ENCODE data around the gene SEMA7A. TPM values are rescaled to one million over a fixed set of nuclear protein-coding genes. Genes with fewer than 3 reads are reported as not detected.

SEMA7A gene
- total RNA-seq, 2 donors from 2014 or later, result 11.7 to 44.9 TPM

- H3K36me3 Mint-ChIP-seq (ENCODE audit: low read depth), result peaks cover 24% of the 10 kb centered on the region
- ATAC-seq (replicated peaks), result no peak
- H3K4me1 Mint-ChIP-seq, result peaks cover 27% of the 10 kb centered on the region
- no peaks in the 10 kb centered on the region for H3K9me3 Mint-ChIP-seq
- H3K27ac Mint-ChIP-seq, result peak overlapping the region; percentile 7
- H3K4me3 Mint-ChIP-seq, result no peak overlapping the region
- H3K27me3 Mint-ChIP-seq, result no peaks in the 10 kb centered on the region
Measured at GRCh38 chr15:74406992-74407705, 26.6 kb downstream of the SEMA7A start.

DNA sequence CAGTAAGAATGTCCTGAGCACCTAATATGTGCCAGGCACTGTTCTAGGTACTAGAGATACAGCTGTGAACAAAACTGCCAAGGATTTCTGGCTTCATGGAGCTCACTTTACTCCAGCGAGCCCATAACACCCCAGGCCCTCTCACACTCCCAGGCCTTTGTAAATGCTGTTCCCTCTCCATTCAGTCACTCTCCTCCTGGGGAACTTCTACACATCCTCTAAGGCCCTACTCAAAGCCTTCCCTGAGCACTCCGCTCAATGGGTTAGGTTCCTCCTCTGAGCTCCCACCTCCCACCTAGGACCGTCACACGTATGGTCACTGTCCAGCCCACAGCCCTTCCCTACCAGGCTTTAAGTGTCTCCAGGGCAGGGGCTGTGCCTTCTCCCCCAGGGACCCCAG, 27.2 kb downstream of the SEMA7A start:
- Mint-ChIP-seq H3K27ac (peak overlapping the region; percentile 7), H3K27me3 (no peaks in the 10 kb centered on the region), H3K36me3 (ENCODE audit: low read depth) (peaks cover 17% of the 10 kb centered on the region), H3K4me3 (no peak overlapping the region), H3K4me1 (peaks cover 33% of the 10 kb centered on the region), H3K9me3 (no peaks in the 10 kb centered on the region)
- ATAC-seq (replicated peaks), result no peak

GRCh38 chr15:74405823-74406222, 27.9 kb downstream of the SEMA7A start:
- H3K27me3 Mint-ChIP-seq, result no peaks in the 10 kb centered on the region
- H3K9me3 Mint-ChIP-seq, result no peaks in the 10 kb centered on the region
- no peak overlapping the region for H3K27ac Mint-ChIP-seq
- peaks cover 37% of the 10 kb centered on the region for H3K4me1 Mint-ChIP-seq
- peaks cover 10% of the 10 kb centered on the region for H3K36me3 Mint-ChIP-seq (ENCODE audit: low read depth)
- no peak overlapping the region for H3K4me3 Mint-ChIP-seq
- ATAC-seq (replicated peaks), result no peak

DNA sequence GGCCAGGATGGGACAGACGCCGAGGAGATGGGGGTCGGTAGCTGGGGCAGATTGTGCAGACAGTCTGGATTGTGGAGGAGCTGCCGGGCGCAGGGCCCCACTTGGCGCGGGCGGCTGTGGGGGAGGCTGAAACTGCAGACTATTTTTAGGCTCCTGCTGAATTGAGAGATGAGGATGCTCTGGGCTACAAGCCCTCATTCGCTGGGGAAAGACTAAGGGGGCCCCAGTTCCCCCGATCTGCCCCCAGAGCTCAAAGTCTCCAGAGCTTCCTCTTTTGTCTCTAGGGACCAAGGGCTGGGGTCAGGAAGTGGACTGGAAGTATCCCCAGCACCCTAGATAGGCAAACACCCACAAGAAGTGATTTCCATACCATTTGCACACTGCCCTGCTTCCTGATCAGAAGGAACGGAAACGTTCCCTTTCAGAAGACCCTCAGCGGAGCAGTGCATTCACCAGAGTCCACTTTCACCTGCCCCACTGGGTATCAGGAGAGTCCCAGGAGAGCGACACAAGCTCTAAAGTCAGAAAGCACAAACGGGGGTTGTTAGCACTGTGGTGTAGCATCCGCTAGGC, 29.7 kb downstream of the SEMA7A start:
- Mint-ChIP-seq H3K4me3 (peak overlapping the region; percentile 67), H3K4me1 (peaks cover 47% of the 10 kb centered on the region), H3K27me3 (no peaks in the 10 kb centered on the region), H3K36me3 (ENCODE audit: low read depth) (no peaks in the 10 kb centered on the region), H3K9me3 (no peaks in the 10 kb centered on the region), H3K27ac (peak overlapping the region; percentile 83)
- ATAC-seq (replicated peaks), result no peak

DNA sequence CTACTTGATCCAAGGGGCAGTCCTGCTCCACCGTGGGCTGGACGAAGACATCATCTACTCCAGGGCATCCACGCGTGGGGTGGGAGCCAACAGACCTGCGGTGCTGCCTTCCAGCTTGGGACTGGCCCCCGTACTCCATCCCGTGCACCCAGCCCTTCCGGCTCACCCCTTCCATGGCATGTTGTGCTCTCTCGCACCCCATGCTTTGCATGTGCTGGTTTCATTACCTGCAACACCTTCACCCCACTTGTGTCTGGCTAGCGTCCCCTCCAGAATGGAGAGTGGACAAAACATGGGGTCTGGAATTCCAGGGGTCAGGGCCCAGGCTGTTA, 30.2 kb downstream of the SEMA7A start:
- H3K9me3 Mint-ChIP-seq, result no peaks in the 10 kb centered on the region
- peaks cover 45% of the 10 kb centered on the region for H3K4me1 Mint-ChIP-seq
- no peaks in the 10 kb centered on the region for H3K27me3 Mint-ChIP-seq
- H3K4me3 Mint-ChIP-seq, result peak overlapping the region; percentile 67
- peak overlapping the region; percentile 83 for H3K27ac Mint-ChIP-seq
- no peak for ATAC-seq (replicated peaks)
- H3K36me3 Mint-ChIP-seq (ENCODE audit: low read depth), result no peaks in the 10 kb centered on the region

- no peaks in the 10 kb centered on the region for H3K27me3 Mint-ChIP-seq
- H3K4me3 Mint-ChIP-seq, result peak overlapping the region; percentile 67
- H3K4me1 Mint-ChIP-seq, result peaks cover 44% of the 10 kb centered on the region
- peak overlapping the region; percentile 83 for H3K27ac Mint-ChIP-seq
- peak; percentile 87 for ATAC-seq (replicated peaks)
- no peaks in the 10 kb centered on the region for H3K36me3 Mint-ChIP-seq (ENCODE audit: low read depth)
- no peaks in the 10 kb centered on the region for H3K9me3 Mint-ChIP-seq
Measured at GRCh38 chr15:74402873-74403587, 30.7 kb downstream of the SEMA7A start.

- H3K4me3 Mint-ChIP-seq, result peak overlapping the region; percentile 67
- ATAC-seq (replicated peaks), result peak; percentile 0
Measured at GRCh38 chr15:74402337-74402841, 31.4 kb downstream of the SEMA7A start.

GRCh38 chr15:74400915-74401757, 32.6 kb downstream of the SEMA7A start:
- Mint-ChIP-seq H3K4me3 (peak overlapping the region; percentile 67), H3K36me3 (ENCODE audit: low read depth) (no peaks in the 10 kb centered on the region), H3K27ac (peak overlapping the region; percentile 83), H3K9me3 (no peaks in the 10 kb centered on the region), H3K27me3 (no peaks in the 10 kb centered on the region), H3K4me1 (peaks cover 62% of the 10 kb centered on the region)
- ATAC-seq (replicated peaks), result peak; percentile 16

More at GRCh38 chr15:74402337-74402841, 31.4 kb downstream of the SEMA7A start:
- peak overlapping the region; percentile 83 for H3K27ac Mint-ChIP-seq
- no peaks in the 10 kb centered on the region for H3K27me3 Mint-ChIP-seq
- peaks cover 50% of the 10 kb centered on the region for H3K4me1 Mint-ChIP-seq
- H3K36me3 Mint-ChIP-seq (ENCODE audit: low read depth), result no peaks in the 10 kb centered on the region
- no peaks in the 10 kb centered on the region for H3K9me3 Mint-ChIP-seq

- peak overlapping the region; percentile 67 for H3K4me3 Mint-ChIP-seq
- ATAC-seq (replicated peaks), result peak; percentile 11
Measured at GRCh38 chr15:74400313-74400860, 33.4 kb downstream of the SEMA7A start.

DNA sequence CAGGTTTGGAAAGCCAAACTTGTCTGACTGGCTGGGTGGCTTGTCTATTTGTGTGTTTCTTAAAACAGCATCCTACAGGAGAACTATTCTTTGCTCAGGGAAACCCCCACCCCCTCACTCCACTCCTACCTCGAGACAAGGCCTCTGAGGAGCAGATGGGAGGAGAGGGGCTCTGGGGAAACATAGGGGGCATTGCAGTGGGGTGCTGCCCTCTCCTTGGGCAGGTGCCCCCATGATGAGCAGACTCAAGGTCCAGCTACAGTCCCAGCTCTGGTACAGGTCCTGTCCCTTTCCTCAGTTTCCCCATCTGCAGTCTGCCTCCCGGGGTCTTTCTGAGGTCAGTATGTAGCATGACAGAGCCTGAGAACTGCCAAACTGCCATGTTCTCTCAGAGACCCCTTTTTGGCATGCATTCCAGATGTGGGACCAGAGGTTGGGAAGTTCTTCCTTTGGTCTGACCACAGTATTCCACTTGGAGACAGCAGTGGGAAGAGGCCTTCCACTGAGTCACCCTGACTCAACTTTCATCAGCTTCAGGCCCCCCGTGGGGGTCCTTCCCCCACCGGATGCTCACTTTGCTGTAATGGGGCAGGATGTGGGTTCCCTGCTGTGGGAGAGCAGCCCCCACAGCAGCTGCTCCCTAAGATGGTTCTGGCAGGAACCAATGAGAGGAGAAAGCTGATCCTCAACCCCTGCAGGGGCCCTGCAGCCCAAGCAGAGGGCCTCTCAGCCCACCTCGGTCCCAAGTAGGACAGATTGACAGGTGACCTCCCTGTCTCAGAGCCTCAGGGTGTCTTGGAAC, 34.0 kb downstream of the SEMA7A start:
- Mint-ChIP-seq H3K36me3 (ENCODE audit: low read depth) (no peaks in the 10 kb centered on the region), H3K27ac (peak overlapping the region; percentile 83), H3K27me3 (no peaks in the 10 kb centered on the region), H3K4me3 (peak overlapping the region; percentile 67), H3K4me1 (peaks cover 66% of the 10 kb centered on the region), H3K9me3 (no peaks in the 10 kb centered on the region)
- ATAC-seq (replicated peaks), result no peak

More at GRCh38 chr15:74400313-74400860, 33.4 kb downstream of the SEMA7A start:
- Mint-ChIP-seq H3K9me3 (no peaks in the 10 kb centered on the region), H3K36me3 (ENCODE audit: low read depth) (no peaks in the 10 kb centered on the region), H3K27me3 (no peaks in the 10 kb centered on the region), H3K4me1 (peaks cover 66% of the 10 kb centered on the region), H3K27ac (peak overlapping the region; percentile 83)

- peak overlapping the region; percentile 67 for H3K4me3 Mint-ChIP-seq
- no peak for ATAC-seq (replicated peaks)
- peaks cover 64% of the 10 kb centered on the region for H3K4me1 Mint-ChIP-seq
- no peaks in the 10 kb centered on the region for H3K27me3 Mint-ChIP-seq
- no peaks in the 10 kb centered on the region for H3K36me3 Mint-ChIP-seq (ENCODE audit: low read depth)
- H3K27ac Mint-ChIP-seq, result peak overlapping the region; percentile 83
- no peaks in the 10 kb centered on the region for H3K9me3 Mint-ChIP-seq
Measured at GRCh38 chr15:74399100-74399499, 34.7 kb downstream of the SEMA7A start.

GRCh38 chr15:74398183-74398582, 35.6 kb downstream of the SEMA7A start:
- peak overlapping the region; percentile 67 for H3K4me3 Mint-ChIP-seq
- H3K4me1 Mint-ChIP-seq, result peaks cover 55% of the 10 kb centered on the region

More at GRCh38 chr15:74398183-74398582, 35.6 kb downstream of the SEMA7A start:
- ATAC-seq (replicated peaks), result no peak
- Mint-ChIP-seq H3K36me3 (ENCODE audit: low read depth) (no peaks in the 10 kb centered on the region), H3K27ac (peak overlapping the region; percentile 86), H3K9me3 (no peaks in the 10 kb centered on the region), H3K27me3 (no peaks in the 10 kb centered on the region)
